ENCODE results near the gene RTN1.

GRCh38 chr14:59844186-59844812 is 26.3 kb downstream of the RTN1 start:
- TF ChIP-seq CTCF (IDR thresholded peaks at IDR 0.05) (no peak), POLR2A (IDR thresholded peaks at IDR 0.05) (no peak)

All from adrenal gland (tissue), 5 donors.